Measurements from ENCODE around the gene FAM237B. TPM values are rescaled to one million over a fixed set of nuclear protein-coding genes. Genes with fewer than 3 reads are reported as not detected.

The FAM237B gene
- total RNA-seq, 1 donor from 2014 or later: not detected

DNA sequence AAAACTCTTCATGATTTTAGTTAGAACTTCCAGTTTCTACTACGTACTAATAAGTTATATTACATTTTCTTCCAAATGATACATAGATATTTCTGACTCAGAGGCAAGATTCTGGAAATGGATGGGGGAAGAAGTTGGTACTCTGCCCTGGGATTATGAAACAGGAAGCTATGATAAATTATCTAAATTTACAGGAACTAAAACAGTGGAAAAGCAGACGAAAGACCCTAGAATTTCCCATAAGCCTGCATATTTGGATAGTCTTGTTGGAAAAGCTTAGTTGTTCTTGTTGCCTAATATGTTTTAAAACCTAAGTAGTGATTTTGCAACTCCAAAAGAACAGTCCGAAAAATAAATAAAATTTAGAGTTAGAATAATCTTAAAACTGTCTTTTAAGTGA lies 54.3 kb downstream of the FAM237B start:
- Histone ChIP-seq H3K27ac (replicated peaks) (peak overlapping the region; percentile 10), H3K4me1 (no peaks in the 10 kb centered on the region), H3K4me3 (no peak overlapping the region), H3K9me3 (replicated peaks) (no peaks in the 10 kb centered on the region), H3K27me3 (ENCODE audit: low read depth) (no peaks in the 10 kb centered on the region), H3K36me3 (no peaks in the 10 kb centered on the region)
- intact Hi-C loops (cut with micrococcal nuclease): no loop called here
- DNase-seq: no peak
- TF ChIP-seq, protein P1, sequence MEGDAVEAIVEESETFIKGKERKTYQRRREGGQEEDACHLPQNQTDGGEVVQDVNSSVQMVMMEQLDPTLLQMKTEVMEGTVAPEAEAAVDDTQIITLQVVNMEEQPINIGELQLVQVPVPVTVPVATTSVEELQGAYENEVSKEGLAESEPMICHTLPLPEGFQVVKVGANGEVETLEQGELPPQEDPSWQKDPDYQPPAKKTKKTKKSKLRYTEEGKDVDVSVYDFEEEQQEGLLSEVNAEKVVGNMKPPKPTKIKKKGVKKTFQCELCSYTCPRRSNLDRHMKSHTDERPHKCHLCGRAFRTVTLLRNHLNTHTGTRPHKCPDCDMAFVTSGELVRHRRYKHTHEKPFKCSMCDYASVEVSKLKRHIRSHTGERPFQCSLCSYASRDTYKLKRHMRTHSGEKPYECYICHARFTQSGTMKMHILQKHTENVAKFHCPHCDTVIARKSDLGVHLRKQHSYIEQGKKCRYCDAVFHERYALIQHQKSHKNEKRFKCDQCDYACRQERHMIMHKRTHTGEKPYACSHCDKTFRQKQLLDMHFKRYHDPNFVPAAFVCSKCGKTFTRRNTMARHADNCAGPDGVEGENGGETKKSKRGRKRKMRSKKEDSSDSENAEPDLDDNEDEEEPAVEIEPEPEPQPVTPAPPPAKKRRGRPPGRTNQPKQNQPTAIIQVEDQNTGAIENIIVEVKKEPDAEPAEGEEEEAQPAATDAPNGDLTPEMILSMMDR (IDR thresholded peaks at IDR 0.05; ENCODE audit: borderline replicate concordance): no peak

Other genes starting within 250 kb of the FAM237B start
- gene STEAP1, start 166.8 kb downstream of the FAM237B start, total RNA-seq: 1.2 TPM
- gene STEAP2, start 109.6 kb downstream of the FAM237B start, total RNA-seq: 6.1 TPM
- gene CFAP69, start 76.1 kb downstream of the FAM237B start, total RNA-seq: 3.8 TPM
- gene GTPBP10, start 25.4 kb upstream of the FAM237B start, total RNA-seq: 24.2 TPM
- gene CLDN12, start 82.2 kb upstream of the FAM237B start, total RNA-seq: 40.3 TPM
- gene PTTG1IP2, start 148.3 kb upstream of the FAM237B start, total RNA-seq: not detected

Data from left ventricle myocardium inferior (tissue), 1 donor.